Activated gamma-delta T cell treated with anti-CD3 and anti-CD28 coated beads, Interleukin-2, amount 50 U/mL, for 16 hours (primary cell): ENCODE data around the gene ATM.

Experiments used
- DNase-seq: peaks from one replicate; pipeline ENCODE4 v3.0.0-alpha.2; 2020; ENCODE audit warnings: low read depth

ATM gene, protein sequence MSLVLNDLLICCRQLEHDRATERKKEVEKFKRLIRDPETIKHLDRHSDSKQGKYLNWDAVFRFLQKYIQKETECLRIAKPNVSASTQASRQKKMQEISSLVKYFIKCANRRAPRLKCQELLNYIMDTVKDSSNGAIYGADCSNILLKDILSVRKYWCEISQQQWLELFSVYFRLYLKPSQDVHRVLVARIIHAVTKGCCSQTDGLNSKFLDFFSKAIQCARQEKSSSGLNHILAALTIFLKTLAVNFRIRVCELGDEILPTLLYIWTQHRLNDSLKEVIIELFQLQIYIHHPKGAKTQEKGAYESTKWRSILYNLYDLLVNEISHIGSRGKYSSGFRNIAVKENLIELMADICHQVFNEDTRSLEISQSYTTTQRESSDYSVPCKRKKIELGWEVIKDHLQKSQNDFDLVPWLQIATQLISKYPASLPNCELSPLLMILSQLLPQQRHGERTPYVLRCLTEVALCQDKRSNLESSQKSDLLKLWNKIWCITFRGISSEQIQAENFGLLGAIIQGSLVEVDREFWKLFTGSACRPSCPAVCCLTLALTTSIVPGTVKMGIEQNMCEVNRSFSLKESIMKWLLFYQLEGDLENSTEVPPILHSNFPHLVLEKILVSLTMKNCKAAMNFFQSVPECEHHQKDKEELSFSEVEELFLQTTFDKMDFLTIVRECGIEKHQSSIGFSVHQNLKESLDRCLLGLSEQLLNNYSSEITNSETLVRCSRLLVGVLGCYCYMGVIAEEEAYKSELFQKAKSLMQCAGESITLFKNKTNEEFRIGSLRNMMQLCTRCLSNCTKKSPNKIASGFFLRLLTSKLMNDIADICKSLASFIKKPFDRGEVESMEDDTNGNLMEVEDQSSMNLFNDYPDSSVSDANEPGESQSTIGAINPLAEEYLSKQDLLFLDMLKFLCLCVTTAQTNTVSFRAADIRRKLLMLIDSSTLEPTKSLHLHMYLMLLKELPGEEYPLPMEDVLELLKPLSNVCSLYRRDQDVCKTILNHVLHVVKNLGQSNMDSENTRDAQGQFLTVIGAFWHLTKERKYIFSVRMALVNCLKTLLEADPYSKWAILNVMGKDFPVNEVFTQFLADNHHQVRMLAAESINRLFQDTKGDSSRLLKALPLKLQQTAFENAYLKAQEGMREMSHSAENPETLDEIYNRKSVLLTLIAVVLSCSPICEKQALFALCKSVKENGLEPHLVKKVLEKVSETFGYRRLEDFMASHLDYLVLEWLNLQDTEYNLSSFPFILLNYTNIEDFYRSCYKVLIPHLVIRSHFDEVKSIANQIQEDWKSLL (N-terminal part only)

DNA sequence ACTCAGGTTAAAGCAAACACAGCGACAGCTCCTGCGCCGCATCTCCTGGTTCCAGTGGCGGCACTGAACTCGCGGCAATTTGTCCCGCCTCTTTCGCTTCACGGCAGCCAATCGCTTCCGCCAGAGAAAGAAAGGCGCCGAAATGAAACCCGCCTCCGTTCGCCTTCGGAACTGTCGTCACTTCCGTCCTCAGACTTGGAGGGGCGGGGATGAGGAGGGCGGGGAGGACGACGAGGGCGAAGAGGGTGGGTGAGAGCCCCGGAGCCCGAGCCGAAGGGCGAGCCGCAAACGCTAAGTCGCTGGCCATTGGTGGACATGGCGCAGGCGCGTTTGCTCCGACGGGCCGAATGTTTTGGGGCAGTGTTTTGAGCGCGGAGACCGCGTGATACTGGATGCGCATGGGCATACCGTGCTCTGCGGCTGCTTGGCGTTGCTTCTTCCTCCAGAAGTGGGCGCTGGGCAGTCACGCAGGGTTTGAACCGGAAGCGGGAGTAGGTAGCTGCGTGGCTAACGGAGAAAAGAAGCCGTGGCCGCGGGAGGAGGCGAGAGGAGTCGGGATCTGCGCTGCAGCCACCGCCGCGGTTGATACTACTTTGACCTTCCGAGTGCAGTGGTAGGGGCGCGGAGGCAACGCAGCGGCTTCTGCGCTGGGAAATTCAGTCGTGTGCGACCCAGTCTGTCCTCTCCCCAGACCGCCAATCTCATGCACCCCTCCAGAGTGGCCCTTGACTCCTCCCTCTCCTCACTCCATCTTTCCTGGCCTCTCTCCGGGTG lies at the start of gene ATM, which contains the start of gene NPAT:
Gene ATM (plus strand): TSS at position 494 of the 774 bp plus-strand sequence. CDS start 4,558 bp downstream, outside the sequence.
Gene NPAT (minus strand): TSS at position 65 of the 774 bp plus-strand sequence. CDS start 102 bp downstream, outside the sequence.
- peak; percentile 98 for DNase-seq

DNA sequence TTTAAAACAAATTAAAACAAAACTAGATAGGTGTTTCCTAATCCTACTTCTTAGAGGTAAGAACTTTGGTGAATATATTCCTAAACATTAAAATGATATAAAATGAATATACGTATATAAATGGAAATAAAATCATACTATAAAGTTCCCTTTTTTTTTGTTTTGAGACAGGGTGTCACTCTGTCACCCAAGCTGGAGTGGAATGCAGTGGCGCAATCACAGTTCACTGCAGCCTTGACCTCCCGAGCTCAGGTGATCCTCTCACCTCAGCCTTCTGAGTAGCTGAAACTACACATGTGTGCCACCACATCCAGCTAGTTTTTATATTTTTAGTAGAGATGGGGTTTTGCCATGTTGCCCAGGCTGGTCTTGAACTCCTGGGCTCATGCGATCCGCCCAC lies 45.3 kb upstream of the ATM start:
- no peak for DNase-seq

DNA sequence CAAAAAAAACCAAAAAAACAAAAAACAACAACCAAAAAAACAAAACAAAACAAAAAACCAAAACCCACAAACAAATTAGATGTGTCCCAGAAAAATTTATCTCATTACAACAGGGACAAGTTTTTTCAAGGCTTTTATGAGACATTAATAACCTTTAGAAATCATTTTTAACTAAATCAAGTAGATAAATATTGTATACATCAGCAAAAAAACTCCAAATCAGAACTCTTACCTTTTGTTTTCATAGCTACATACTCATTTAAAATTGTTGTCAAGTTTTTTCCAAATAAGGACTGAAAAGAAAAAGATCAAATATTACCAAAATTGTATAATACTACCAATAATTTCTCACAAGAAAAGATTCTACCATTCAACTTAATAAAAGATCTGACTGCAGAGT lies 29.1 kb upstream of the ATM start:
- no peak for DNase-seq

DNA sequence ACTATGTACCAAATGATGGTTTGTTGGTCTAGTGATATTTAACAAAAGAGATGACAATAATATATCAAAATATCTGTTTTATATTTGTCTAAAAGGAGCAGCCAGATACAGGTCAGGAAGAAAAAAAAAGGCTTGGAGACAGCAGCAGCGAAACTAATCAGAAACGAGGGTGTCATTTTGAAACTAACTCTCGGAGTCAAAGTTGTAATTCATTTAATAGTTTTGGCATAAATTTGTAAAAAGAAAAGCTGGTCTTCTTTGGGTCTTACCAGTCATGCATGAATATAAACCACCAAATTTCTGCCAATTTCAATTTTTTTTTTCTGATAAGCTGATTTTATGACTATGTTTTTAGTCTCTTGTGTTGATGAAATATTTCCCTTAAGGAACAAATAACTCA lies 26.0 kb upstream of the ATM start:
- no peak for DNase-seq

DNA sequence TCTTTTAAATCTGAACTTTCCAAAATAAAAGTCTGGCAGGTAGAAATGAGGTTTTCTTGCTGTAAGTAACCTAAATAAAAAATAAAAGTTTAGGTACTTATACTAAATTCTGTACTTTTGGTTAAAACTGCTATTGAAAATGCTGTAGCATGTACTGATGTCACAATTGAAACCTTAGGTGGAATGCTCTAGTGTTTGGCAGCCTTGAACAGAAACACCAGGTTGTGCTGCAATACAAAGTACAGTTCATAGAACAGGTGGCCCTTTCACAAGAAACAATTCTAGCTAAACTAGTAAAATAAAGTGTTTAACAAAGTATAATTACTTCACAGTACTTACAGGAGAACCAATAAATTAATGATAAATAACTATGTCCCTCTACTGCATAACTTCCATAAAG lies 25.5 kb upstream of the ATM start:
- DNase-seq, result no peak

DNA sequence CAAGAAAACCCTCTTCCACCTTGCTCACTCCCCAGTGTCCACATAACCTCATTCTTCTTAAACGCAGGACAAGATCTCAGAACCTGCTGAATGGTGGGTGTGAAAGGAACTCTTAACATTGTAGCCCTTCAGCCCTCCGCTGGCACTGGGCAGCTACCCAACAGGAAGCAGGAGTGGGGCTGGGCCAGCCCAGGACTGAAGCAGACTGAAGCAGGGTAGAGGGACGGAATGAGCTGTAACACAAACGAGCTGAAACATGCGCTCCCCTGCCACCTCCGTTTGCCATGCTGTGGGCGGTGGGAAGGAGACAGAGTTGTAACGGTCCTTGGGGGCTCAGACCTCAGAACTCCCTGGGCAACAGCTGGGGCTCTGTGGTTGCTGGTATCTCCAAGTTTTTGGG lies 24.0 kb upstream of the ATM start:
- DNase-seq, result no peak

DNA sequence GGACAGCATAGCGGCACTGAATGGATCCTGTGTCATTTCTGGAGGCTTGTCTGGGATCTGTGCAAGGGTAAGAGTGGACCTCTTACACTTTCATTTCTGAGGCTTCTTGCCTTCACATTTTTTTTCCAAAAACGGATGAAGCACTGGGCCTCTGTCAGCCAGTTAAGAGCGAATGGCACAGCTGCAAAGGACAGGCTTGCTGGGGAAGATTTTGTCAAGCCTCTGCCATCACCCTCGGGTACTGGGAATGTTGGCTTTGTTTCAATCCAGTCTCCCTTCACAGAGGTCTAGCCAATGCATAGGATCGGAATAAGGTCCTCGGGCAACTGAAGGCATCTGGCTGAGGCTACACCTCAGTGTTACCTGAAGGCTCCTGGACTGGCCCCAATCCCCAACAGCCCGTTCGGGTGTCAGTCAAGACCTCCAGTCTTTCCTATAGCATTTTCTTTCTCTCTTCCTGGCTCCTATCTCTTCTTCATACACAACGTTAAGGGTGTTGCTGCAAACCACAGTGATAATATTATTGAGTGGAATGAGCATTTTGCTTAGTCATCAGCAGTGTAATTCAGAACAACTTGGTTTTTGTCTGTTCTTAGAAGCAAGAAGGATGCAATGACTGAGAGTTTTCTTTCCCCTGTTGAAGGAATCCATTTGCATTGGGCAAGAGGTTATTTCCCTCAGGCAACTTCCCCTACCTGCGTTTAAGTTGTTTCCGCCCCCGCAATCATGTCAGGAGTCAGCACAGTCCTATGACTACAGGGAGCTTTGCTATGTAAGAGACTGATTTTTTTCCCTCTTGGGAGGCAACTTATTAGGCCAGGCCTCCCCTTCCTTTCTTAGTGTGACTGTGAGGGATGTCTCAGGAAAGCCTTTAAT lies 23.2 kb upstream of the ATM start:
- DNase-seq, result no peak

DNA sequence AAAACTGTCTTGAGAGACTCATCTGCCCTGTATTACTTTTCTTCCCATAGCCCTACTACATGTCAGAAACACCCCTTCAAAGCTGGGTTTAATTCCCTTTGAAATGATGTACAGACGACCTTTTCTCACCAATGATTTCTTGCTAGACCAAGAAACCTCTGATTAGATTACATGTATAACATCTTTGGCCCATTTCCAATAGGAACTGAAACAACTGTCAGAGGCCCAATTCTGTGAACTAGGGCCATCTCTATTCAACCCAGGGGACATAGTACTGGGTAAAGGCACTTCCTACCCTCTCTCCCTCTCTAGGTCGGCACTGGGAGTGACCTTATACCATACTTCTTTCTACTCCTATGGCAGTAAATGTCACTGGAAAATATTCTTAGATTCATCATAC lies 19.8 kb upstream of the ATM start:
- no peak for DNase-seq

DNA sequence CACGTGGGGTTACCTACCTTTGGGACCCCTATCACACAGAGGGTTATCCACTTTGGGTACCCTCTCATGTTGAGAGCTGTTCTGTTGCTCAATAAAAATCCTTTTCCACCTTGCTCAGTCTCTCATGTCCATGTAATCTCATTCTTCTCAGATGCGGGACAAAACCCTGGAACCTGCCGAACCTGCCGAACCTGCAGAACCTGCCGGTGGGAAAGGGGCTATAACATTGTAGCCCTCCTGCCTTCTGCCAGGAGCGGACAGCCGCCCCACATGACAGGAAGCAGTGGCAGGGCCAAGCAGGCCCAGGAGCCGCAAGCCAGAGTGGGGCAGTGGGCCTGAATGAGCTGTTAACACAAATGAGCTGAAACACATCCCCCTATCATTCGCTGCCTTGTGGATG lies 18.5 kb upstream of the ATM start:
- no peak for DNase-seq

DNA sequence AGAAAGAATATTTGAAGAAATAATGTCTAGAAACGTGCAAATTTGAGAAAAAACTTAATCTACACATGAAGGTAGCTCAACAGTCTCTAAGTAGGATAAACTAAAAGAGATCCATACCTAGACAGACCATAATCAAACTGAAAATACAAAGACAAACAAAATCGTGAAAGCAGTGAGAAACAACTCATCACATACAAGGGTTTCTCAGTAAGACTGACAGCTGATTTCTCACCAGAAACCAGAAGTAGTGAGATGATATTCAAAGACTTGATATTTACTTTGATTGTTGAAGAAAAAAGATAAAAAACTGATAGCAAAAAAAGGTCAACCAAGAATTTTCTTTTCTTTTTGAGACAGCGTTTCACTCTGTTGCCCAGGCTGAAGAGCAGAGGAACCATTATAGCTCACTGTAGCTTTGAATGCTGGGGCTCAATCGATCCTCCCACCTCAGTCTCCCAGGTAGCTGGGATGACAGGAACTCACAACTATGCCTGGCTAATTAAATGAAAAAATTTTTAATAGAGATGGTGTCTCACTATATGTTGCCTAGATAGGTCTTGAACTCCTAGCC lies 17.9 kb upstream of the ATM start:
- DNase-seq, result no peak

DNA sequence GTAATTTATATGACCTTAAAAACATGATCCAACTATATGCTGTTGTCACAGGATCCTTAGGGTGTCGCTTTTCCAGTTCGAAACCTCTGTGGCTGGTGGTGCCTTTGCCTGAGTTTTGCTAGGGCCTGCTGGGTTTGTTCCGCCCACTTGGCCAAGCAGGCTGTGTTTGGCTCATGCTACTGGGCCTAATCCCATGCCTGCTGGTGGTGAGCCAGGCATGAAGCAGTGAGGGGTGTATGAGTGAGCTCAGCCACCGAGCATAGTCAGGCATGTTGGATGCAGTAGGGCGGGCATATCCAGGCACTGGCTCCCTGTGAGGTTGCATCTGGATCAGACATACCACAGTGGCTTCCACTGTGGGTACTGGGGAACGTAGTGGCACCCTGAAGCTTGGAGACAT lies 16.7 kb upstream of the ATM start:
- DNase-seq, result no peak

DNA sequence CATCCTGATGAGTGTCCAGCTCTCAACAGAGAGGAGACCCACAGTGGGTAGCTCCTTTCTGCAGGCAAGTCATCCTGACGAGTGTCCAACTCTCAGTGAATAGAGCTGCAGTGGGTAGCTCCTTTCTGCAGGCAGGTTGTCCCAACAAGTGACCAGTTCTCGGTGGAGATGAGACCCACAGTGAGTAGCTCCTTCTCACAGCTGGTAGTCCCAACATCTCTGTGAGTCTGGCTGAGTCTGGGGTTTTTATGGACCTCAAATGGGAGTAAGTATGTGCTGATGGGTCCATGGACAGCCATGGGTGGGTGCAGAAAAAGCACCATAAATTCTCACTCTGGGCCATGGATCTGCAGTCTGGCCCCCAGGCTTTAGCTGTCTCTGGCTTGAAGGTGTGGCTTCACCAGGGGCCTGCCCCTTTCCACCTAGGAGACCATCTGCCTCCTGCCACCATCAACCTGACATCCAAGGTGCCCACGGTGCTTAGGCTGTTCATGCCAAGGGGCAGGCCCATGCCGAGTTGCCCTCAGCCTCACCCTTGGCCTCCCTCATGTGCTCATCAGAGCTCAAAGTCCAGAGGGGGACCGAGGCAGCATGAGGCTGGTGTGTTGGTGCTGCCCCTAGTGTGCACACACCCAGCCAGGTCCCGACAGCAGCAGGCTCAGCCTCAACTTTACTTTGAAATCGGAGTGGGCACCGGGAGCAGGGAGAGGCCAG lies 15.7 kb upstream of the ATM start:
- no peak for DNase-seq

DNA sequence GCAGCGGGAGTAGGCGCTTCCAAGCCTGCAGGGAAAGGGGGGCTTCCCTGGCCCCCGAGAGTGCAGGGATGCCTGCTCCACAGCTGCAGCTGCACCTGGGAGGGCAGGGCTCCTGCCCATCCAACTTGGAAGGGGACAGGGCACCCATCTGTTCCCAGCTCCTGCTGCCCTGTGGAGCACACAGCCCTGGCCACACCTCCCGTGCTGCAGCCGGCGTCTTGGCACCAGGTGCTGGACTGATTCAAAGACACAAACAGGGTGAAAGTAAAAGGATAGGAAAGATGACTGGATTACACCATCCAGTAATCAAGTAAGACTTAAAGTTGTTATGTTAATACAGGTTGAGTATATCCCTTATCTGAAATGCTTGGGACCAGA lies 15.2 kb upstream of the ATM start:
- DNase-seq, result no peak

DNA sequence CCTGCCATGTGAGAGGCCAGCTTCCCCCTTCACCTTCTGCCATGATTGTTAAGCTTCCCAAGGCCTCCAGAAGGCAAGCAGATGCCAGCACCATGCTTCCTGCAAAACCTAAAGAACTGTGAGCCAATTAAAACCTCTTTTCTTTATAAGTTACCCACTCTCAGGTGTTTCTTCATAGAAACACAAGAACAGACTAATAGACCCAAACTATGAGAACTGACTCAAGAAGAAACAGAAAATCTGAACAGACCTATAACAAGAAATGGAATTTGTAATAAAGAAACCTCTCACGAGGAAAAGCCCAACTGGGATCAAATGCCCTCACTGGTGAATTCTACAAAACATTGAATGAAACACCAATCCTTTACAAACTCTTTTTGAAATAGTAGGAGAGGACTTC lies 12.4 kb upstream of the ATM start:
- no peak for DNase-seq

DNA sequence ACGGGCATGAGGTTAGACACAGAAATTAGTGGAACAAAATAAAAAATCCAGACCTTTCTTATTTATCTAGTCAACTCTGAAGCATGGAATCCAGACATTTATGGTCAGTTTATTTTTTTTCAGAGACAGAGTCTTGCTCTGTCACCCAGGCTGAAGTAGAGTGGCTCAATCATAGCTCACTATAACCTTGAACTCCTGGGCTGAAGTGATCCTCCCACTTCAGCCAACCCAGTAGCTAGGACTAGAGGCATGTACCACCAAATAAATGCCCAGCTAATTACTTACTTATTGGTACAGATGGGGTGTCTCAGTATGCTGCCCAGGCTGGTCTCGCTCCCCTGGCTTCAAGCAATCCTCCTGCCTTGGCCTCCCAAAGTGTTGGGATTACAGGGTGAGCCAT lies 9.1 kb upstream of the ATM start:
- DNase-seq, result no peak

DNA sequence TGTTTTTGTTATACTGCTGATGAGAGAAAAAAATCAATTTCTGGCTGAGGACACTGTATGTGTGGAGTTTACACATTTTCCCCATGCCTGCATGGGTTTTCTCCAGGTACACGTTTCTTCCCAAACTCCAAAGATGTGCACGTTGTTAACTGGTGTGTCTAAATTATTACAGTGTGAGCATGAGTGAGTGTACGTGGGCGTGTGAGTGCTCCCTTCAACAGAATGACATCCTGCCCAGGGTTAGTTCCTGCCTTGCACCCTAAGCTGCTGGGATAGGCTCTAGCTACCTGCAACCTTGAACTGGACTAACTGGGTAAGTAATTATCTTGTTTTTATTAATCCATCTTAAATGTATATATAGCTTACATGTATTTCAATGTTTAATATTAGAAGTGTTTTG lies 5.9 kb upstream of the ATM start:
- no peak for DNase-seq

DNA sequence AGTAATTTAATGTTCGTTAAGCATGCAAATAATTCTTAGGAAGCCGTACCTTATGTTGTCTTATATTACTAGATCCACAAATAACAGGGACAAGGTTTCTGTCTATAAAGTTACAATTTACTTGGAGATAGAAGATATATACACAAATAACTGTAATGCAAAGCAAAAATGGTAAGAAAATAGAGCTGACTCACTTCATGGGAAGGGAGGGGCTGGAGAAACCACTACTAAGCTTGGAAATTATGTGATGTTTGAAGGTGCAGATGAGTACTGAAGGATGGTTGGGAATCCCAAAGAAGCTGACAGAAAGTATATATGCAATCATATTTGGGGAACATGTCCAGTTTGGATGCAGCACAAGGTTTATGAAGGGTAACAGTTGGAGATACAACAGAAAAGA lies 4.4 kb upstream of the ATM start:
- no peak for DNase-seq

DNA sequence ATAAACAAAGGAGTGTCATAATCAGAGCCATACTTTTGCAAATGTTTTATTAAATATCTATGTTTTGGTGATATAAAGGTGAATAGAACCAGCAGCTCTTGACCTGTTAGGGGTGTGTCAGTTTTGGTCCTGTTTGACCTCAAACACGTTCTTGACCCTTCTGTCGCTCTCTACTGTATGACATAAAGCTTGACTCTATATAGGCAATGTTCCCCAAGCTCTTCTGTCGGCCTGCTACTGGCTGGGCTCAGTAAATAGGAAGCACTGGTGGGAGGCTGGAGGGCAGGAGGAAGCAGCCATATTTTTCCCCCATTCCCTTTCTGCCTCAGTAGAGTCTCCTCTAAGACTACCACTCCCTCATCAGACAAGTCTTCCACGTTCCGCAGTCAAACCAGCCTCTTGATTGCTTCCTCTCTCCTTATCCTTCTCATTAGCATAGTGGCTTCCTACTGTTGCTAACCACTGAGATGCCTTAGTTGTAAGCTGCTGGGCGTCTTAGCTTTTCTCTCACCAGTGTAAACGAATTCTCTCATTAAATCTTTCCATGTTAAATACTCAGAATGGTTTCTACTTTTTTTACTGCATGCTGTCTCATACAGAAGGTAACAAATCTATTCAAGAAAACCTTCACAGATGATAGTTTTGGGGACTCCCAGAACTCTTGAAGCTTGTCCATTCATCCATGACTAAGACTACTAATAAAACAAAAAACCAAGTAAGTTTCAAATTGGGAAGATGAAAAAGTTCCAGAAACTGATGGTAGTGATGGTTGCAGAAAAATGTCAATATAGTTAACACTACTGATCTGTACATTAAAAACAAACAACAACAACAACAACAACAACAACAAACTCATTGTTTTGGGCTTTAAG lies 3.7 kb upstream of the ATM start:
- DNase-seq, result no peak
